Esophagus mucosa (tissue), 1 donor: ENCODE measurements around the gene WWP2. TPM values are rescaled to one million over a fixed set of nuclear protein-coding genes. Genes with fewer than 3 reads are reported as not detected.
A peak's percentile ranks its signal among the peaks of the same experiment; 100 is the strongest.
"Not testable (repeated sequence)": the region's sequence is repeated elsewhere in the genome, so short reads cannot be mapped to it uniquely, and the experiment has no call there.

Source experiments
- ATAC-seq: fragments of 200-7000 bp; cut with Tn5 transposase; one replicate; pipeline ENCODE4 v1.9.1; 2020
- total RNA-seq: library from RNA; stranded (reverse); gene quantifications from one replicate; pipeline ENCODE4 v1.2.4, GENCODE V29; 2023
- donor health status: DM: yes; HTN: yes; CAD: no.

WWP2 gene
- total RNA-seq, 1 donor from 2014 or later, result 31.6 TPM

- no peak for ATAC-seq
These were observed 16.2 kb upstream of the WWP2 start for GRCh38 chr16:69745959-69746358.

- no peak for ATAC-seq
These were observed 15.0 kb upstream of the WWP2 start for GRCh38 chr16:69747115-69747514.

- no peak for ATAC-seq
These were observed 13.3 kb upstream of the WWP2 start for GRCh38 chr16:69748694-69749345.

GRCh38 chr16:69754143-69754468 lies 8.0 kb upstream of the WWP2 start:
- no peak for ATAC-seq

- ATAC-seq, result peak; percentile 98
These were observed 7.4 kb upstream of the WWP2 start, which contains the start of gene NOB1 for GRCh38 chr16:69754469-69755310. TSS of gene NOB1 (minus strand) at chr16:69754926. CDS start at chr16:69754910, 16 bp downstream.

GRCh38 chr16:69756705-69757104 lies 5.4 kb upstream of the WWP2 start:
- no peak for ATAC-seq

GRCh38 chr16:69757375-69757774 lies 4.8 kb upstream of the WWP2 start:
- not testable (repeated sequence) for ATAC-seq

- ATAC-seq, result peak; percentile 57
These were observed 874 bp downstream of the WWP2 start for GRCh38 chr16:69762814-69763598.

- no peak for ATAC-seq
These were observed 1.4 kb downstream of the WWP2 start for GRCh38 chr16:69763599-69763942.

GRCh38 chr16:69767459-69768229 lies 5.5 kb downstream of the WWP2 start:
- no peak for ATAC-seq

- no peak for ATAC-seq
These were observed 6.5 kb downstream of the WWP2 start for GRCh38 chr16:69768666-69769065.

GRCh38 chr16:69769404-69769803 lies 7.3 kb downstream of the WWP2 start:
- no peak for ATAC-seq

- ATAC-seq, result no peak
These were observed 9.5 kb downstream of the WWP2 start for GRCh38 chr16:69771651-69771967.

- no peak for ATAC-seq
These were observed 11.3 kb downstream of the WWP2 start for GRCh38 chr16:69773260-69773947.

GRCh38 chr16:69775563-69775962 lies 13.4 kb downstream of the WWP2 start:
- no peak for ATAC-seq

GRCh38 chr16:69779724-69780123 lies 17.6 kb downstream of the WWP2 start:
- no peak for ATAC-seq

- no peak for ATAC-seq
These were observed 19.0 kb downstream of the WWP2 start for GRCh38 chr16:69781118-69781517.

- no peak for ATAC-seq
These were observed 22.5 kb downstream of the WWP2 start for GRCh38 chr16:69784586-69784985.

GRCh38 chr16:69787883-69788282 lies 25.8 kb downstream of the WWP2 start:
- ATAC-seq, result no peak

- not testable (repeated sequence) for ATAC-seq
These were observed 29.3 kb downstream of the WWP2 start for GRCh38 chr16:69791391-69791847.

- no peak for ATAC-seq
These were observed 31.4 kb downstream of the WWP2 start for GRCh38 chr16:69793526-69793925.

- ATAC-seq, result no peak
These were observed 32.4 kb downstream of the WWP2 start for GRCh38 chr16:69794486-69794885.
